ENCODE data around the gene ACE2. TPM values are rescaled to one million over a fixed set of nuclear protein-coding genes. Genes with fewer than 3 reads are reported as not detected.
A peak's percentile ranks its signal among the peaks of the same experiment; 100 is the strongest.

The ACE2 gene
- total and polyA plus RNA-seq, 9 of the 15 experiments (the other 6 are each of a cell fraction or from before 2014, with no cell fraction given): 0.03 to 0.09 (median 0.07) TPM; not detected in 6

DNA sequence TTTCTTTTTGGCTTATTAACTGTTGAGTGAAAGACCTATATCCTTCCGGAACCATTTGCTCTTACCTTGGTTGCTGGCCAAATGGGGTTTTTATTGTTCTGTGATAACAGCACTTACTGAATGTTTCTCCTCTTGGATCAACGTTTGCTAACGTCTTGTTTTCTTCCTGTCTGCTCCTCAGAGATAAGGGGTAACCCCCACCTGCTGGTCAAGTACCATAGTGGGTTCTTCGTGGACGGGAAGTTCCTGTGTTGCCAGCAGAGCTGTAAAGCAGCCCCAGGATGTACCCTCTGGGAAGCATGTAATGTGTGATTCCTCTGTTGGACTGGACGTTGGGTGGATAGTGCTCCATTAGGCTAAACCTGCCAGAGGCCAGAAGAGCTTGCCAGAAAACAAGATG lies 84.8 kb downstream of the ACE2 start (continued):
- TF ChIP-seq, protein P1, sequence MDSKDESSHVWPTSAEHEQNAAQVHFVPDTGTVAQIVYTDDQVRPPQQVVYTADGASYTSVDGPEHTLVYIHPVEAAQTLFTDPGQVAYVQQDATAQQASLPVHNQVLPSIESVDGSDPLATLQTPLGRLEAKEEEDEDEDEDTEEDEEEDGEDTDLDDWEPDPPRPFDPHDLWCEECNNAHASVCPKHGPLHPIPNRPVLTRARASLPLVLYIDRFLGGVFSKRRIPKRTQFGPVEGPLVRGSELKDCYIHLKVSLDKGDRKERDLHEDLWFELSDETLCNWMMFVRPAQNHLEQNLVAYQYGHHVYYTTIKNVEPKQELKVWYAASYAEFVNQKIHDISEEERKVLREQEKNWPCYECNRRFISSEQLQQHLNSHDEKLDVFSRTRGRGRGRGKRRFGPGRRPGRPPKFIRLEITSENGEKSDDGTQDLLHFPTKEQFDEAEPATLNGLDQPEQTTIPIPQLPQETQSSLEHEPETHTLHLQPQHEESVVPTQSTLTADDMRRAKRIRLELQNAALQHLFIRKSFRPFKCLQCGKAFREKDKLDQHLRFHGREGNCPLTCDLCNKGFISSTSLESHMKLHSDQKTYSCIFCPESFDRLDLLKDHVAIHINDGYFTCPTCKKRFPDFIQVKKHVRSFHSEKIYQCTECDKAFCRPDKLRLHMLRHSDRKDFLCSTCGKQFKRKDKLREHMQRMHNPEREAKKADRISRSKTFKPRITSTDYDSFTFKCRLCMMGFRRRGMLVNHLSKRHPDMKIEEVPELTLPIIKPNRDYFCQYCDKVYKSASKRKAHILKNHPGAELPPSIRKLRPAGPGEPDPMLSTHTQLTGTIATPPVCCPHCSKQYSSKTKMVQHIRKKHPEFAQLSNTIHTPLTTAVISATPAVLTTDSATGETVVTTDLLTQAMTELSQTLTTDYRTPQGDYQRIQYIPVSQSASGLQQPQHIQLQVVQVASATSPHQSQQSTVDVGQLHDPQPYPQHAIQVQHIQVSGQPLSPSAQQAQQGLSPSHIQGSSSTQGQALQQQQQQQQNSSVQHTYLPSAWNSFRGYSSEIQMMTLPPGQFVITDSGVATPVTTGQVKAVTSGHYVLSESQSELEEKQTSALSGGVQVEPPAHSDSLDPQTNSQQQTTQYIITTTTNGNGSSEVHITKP (IDR thresholded peaks at IDR 0.05; ENCODE audit: partially characterized antibody): peak; percentile 28
- TF ChIP-seq ZNF175 (CRISPR knock-in tag; IDR thresholded peaks at IDR 0.05; ENCODE audit: low read depth): peak; percentile 37; the same call in 1 of the 2 replicates
- TF ChIP-seq FOSL1 (tag; conservative IDR thresholded peaks at IDR 0.05): peak; percentile 40
- TF ChIP-seq FOXM1 (IDR thresholded peaks at IDR 0.05; ENCODE audit: low read depth): peak; percentile 73
- no peak for TF ChIP-seq FOXM1 (CRISPR knock-in tag; IDR thresholded peaks at IDR 0.05; ENCODE audit: low read depth)
- TF ChIP-seq LEF1 (IDR thresholded peaks at IDR 0.05): peak; percentile 84
- no peak for TF ChIP-seq NR2C2 (CRISPR knock-in tag; IDR thresholded peaks at IDR 0.05)
- 0 out of 2 replicates have a peak, but pooled peaks have one; percentile 22 for TF ChIP-seq NR2C2 (tag; IDR thresholded peaks at IDR 0.05)
- TF ChIP-seq, protein P2, sequence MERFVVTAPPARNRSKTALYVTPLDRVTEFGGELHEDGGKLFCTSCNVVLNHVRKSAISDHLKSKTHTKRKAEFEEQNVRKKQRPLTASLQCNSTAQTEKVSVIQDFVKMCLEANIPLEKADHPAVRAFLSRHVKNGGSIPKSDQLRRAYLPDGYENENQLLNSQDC (CRISPR knock-in tag; IDR thresholded peaks at IDR 0.05): no peak
- TF ChIP-seq MYNN (IDR thresholded peaks at IDR 0.05): no peak
- TF ChIP-seq MYNN (CRISPR knock-in tag; IDR thresholded peaks at IDR 0.05): no peak
- TF ChIP-seq, protein P3, sequence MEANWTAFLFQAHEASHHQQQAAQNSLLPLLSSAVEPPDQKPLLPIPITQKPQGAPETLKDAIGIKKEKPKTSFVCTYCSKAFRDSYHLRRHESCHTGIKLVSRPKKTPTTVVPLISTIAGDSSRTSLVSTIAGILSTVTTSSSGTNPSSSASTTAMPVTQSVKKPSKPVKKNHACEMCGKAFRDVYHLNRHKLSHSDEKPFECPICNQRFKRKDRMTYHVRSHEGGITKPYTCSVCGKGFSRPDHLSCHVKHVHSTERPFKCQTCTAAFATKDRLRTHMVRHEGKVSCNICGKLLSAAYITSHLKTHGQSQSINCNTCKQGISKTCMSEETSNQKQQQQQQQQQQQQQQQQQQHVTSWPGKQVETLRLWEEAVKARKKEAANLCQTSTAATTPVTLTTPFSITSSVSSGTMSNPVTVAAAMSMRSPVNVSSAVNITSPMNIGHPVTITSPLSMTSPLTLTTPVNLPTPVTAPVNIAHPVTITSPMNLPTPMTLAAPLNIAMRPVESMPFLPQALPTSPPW (CRISPR knock-in tag; IDR thresholded peaks at IDR 0.05): peak; percentile 47; the same call in 1 of the 2 replicates
- TF ChIP-seq RCOR1 (IDR thresholded peaks at IDR 0.05; ENCODE audit: borderline replicate concordance in 1 of 2, low read depth in 2 of 2, low read length in 2 of 2): peak in 1 of 2 experiments; percentile 85; a peak in 2 of 4 replicates
- TF ChIP-seq CREM (IDR thresholded peaks at IDR 0.05; ENCODE audit: low read depth): peak; percentile 70
- no peak for TF ChIP-seq ZBTB1 (CRISPR knock-in tag; IDR thresholded peaks at IDR 0.05; ENCODE audit: borderline replicate concordance, low read depth)
- TF ChIP-seq CBFA2T2 (conservative IDR thresholded peaks at IDR 0.05): peak; percentile 90
- TF ChIP-seq, protein P4, sequence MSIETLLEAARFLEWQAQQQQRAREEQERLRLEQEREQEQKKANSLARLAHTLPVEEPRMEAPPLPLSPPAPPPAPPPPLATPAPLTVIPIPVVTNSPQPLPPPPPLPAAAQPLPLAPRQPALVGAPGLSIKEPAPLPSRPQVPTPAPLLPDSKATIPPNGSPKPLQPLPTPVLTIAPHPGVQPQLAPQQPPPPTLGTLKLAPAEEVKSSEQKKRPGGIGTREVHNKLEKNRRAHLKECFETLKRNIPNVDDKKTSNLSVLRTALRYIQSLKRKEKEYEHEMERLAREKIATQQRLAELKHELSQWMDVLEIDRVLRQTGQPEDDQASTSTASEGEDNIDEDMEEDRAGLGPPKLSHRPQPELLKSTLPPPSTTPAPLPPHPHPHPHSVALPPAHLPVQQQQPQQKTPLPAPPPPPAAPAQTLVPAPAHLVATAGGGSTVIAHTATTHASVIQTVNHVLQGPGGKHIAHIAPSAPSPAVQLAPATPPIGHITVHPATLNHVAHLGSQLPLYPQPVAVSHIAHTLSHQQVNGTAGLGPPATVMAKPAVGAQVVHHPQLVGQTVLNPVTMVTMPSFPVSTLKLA (conservative IDR thresholded peaks at IDR 0.05): peak in 1 of 2 experiments; percentile 33; a peak in 1 of 4 replicates
- TF ChIP-seq ZBTB8A (IDR thresholded peaks at IDR 0.05; ENCODE audit: partially characterized antibody): no peak
- TF ChIP-seq CREB1 (IDR thresholded peaks at IDR 0.05): 0 out of 2 replicates have a peak, but pooled peaks have one; percentile 36
- no peak for TF ChIP-seq CREB1 (CRISPR knock-in tag; IDR thresholded peaks at IDR 0.05)
- TF ChIP-seq CBFA2T3 (IDR thresholded peaks at IDR 0.05): peak; percentile 95
